Central memory CD8-positive, alpha-beta T cell (primary cell): ENCODE data around the gene HSPB6.

Source experiments
- ATAC-seq: fragments of 150-1000 bp; cut with Tn5 transposase; replicated peaks from 2 replicates; pipeline ENCODE4 v1.10.0; 2022; ENCODE audit warnings: mild to moderate bottlenecking, moderate FRiP score, moderate number of reproducible peaks; ENCODE audit not compliant: poor library complexity, severe bottlenecking; ENCODE audit errors: extremely low read depth
- DNase-seq, 2 donors: peaks; one replicate each; pipeline ENCODE4 v3.0.0; 2021; ENCODE audit warnings: low spot score in 2 of 2
- H3K27ac Mint-ChIP-seq: one replicate; pipeline ENCODE4 v1.8.0; 2022; ENCODE audit warnings: low read depth, mild to moderate bottlenecking, moderate library complexity, mixed read lengths
- H3K27me3 Mint-ChIP-seq: one replicate; pipeline ENCODE4 v1.8.0; 2022; ENCODE audit warnings: mixed read lengths
- H3K36me3 Mint-ChIP-seq: one replicate; pipeline ENCODE4 v1.8.0; 2022; ENCODE audit warnings: mild to moderate bottlenecking, moderate library complexity, mixed read lengths; ENCODE audit not compliant: insufficient read depth
- H3K4me1 Mint-ChIP-seq: one replicate; pipeline ENCODE4 v1.8.0; 2022; ENCODE audit warnings: mixed read lengths
- H3K4me3 Mint-ChIP-seq: one replicate; pipeline ENCODE4 v1.8.0; 2022; ENCODE audit warnings: mild to moderate bottlenecking, moderate library complexity, mixed read lengths
- H3K9me3 Mint-ChIP-seq: one replicate; pipeline ENCODE4 v1.8.0; 2022; ENCODE audit warnings: mixed read lengths

The HSPB6 gene

DNA sequence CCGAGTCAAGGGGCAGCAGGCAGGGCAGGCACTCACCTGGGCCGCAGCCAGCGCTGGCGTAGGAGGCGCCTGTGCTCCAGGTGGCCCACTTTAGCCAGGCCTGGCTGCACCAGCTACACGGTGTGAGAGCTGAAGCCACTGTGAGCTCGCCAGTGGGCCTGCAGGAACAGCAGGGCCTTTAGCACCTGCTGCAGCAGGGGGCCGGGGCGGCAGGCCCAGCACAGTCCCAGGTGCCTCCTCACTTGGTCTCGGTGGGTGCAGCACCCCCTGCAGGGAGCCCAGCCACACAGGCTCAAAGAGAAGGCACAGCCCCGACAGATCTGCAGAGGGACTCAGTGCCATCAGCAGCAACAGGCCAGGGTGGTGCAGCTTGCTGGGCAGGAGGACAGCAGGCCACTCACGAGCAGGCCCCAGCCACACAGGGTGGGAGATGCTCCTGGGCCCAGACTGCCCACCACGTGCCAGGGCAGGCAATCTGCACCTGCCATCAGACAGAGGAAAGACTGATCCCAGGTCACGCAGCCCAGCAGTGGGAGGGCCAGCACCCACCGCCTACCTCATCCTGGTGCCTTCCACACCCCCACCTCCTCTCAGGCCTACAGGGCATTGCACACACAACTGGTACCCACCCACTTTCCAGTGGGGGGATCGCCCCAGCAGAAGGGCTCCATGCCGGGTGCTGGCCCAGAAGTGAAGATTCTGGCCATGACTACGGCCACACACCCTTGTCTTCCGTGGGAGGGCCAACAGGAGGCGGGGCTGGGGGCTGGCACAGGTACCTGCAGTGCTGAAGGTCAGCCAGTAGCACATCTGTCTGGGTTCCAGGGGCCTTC is 34.4 kb upstream of the HSPB6 start:
- Mint-ChIP-seq H3K4me3 (no peak overlapping the region), H3K27ac (no peak overlapping the region), H3K36me3 (peaks cover 2% of the 10 kb centered on the region), H3K27me3 (peaks cover 28% of the 10 kb centered on the region), H3K9me3 (no peaks in the 10 kb centered on the region), H3K4me1 (no peaks in the 10 kb centered on the region)
- no peak for DNase-seq
- no peak for ATAC-seq

DNA sequence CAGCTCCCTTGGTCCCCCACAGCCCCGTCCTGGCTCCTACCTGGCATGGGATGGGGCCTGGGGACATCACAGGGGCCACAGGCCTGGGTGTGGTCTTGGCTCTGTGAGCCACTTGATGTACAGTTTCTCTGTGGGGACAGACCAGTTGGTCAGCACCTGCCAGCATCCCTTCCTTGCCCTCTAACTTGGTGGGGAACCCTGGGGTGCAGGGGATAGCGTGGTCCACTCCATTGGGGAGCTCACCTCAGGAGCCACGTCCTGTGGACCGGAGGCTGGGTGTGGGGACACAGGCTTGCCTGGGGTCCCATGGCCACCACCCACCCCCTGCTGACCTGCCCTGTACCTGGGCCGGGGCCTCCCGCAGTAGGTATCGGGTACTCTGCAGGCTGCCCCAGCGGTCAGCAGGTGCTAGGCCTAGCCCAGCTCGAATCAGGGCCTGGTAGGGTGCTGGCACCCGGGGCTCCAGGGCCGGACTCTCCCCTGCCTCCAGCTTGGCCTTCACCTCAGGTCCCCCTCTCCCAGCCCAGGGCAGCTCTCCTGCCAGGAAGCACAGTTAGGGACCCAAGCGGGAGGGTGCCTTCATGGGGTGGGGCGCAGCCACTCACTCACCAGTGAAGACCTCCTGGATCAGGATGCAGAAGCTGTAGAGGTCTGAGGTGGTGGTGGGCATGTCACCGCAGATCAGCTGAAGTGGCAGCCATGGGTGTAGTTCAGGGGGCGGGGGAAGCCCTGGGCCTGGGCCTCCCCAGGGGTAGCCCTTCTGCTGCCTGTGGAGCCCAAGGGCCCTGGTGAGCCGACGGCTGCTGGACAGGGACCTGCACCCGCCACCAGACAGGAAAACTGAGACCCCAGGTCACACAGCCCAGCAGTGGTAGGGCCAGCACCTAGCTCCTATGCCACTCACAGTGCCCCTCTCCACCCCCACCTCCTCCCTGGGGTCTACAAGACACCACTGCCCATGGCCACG is 33.4 kb upstream of the HSPB6 start:
- H3K4me3 Mint-ChIP-seq: no peak overlapping the region
- H3K4me1 Mint-ChIP-seq: no peaks in the 10 kb centered on the region
- H3K27ac Mint-ChIP-seq: no peak overlapping the region
- H3K9me3 Mint-ChIP-seq: no peaks in the 10 kb centered on the region
- peaks cover 2% of the 10 kb centered on the region for H3K36me3 Mint-ChIP-seq
- ATAC-seq (no peak), DNase-seq (no peak)
- H3K27me3 Mint-ChIP-seq: peaks cover 22% of the 10 kb centered on the region

DNA sequence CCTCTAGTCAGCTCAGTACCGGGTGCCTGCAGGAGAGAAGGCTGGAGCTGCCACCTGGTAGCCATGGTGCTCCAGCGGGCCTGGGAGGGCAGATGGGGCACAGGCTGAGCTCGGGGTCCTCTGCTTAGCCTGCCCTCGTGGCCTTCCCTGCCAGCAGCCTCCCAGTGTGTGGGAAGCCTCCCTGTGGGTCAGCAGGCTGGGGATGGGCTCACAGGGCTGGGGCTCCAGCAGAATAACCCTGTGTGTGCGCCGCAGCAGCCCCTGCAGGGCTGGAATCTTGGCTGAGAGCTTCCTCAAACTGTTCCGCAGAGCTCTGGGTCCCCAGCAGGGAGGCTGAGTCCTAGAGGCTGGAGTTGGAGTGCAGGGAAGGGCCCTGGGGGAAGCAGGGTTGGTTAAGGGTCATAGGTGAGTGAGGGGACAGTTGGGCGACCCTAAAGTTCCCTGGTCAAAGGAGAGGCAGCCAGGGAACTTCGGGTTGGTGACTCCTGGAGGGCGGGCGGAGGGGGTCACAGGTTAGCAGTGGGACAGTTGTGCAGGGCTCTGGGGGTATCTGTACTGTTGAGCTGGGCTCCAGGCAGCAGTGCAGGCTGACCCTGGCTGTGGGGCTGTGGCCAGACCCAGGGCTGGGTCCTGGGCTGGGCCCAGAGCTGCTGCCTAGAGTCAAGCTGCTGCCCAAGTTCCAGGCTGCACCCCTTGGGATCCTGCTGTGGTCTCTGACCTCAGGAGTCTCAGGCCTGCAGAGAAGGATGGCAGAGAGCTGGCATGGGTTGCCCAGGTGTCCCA is 32.6 kb upstream of the HSPB6 start:
- H3K4me3 Mint-ChIP-seq: no peak overlapping the region
- peaks cover 2% of the 10 kb centered on the region for H3K36me3 Mint-ChIP-seq
- H3K9me3 Mint-ChIP-seq: no peaks in the 10 kb centered on the region
- H3K27ac Mint-ChIP-seq: no peak overlapping the region
- H3K4me1 Mint-ChIP-seq: no peaks in the 10 kb centered on the region
- H3K27me3 Mint-ChIP-seq: peaks cover 22% of the 10 kb centered on the region
- ATAC-seq: no peak
- DNase-seq: no peak

- Mint-ChIP-seq H3K27ac (no peak overlapping the region), H3K36me3 (peaks cover 3% of the 10 kb centered on the region), H3K4me1 (peaks cover 4% of the 10 kb centered on the region), H3K4me3 (no peak overlapping the region), H3K9me3 (no peaks in the 10 kb centered on the region), H3K27me3 (peaks cover 12% of the 10 kb centered on the region)
- DNase-seq: no peak
- ATAC-seq: no peak
Measured at GRCh38 chr19:35788205-35788960, 31.6 kb upstream of the HSPB6 start.

GRCh38 chr19:35787227-35787799 is 30.5 kb upstream of the HSPB6 start:
- Mint-ChIP-seq H3K27me3 (peaks cover 3% of the 10 kb centered on the region), H3K4me1 (peaks cover 8% of the 10 kb centered on the region), H3K4me3 (no peak overlapping the region), H3K9me3 (no peaks in the 10 kb centered on the region), H3K27ac (no peak overlapping the region), H3K36me3 (peaks cover 3% of the 10 kb centered on the region)
- DNase-seq (no peak), ATAC-seq (no peak)

GRCh38 chr19:35786299-35787160 is 29.7 kb upstream of the HSPB6 start:
- Mint-ChIP-seq H3K4me3 (no peak overlapping the region), H3K36me3 (peaks cover 3% of the 10 kb centered on the region), H3K4me1 (peaks cover 8% of the 10 kb centered on the region), H3K27ac (no peak overlapping the region), H3K9me3 (no peaks in the 10 kb centered on the region), H3K27me3 (no peaks in the 10 kb centered on the region)
- ATAC-seq: no peak
- DNase-seq: no peak

GRCh38 chr19:35785339-35785627 is 28.5 kb upstream of the HSPB6 start:
- DNase-seq: no peak
- Mint-ChIP-seq H3K4me3 (no peak overlapping the region), H3K27me3 (no peaks in the 10 kb centered on the region), H3K27ac (no peak overlapping the region), H3K36me3 (peaks cover 3% of the 10 kb centered on the region), H3K9me3 (no peaks in the 10 kb centered on the region), H3K4me1 (peaks cover 8% of the 10 kb centered on the region)
- no peak for ATAC-seq

- peaks cover 3% of the 10 kb centered on the region for H3K36me3 Mint-ChIP-seq
- DNase-seq (no peak), ATAC-seq (no peak)
- H3K4me3 Mint-ChIP-seq: no peak overlapping the region
- H3K27me3 Mint-ChIP-seq: no peaks in the 10 kb centered on the region
- H3K4me1 Mint-ChIP-seq: peaks cover 8% of the 10 kb centered on the region
- no peaks in the 10 kb centered on the region for H3K9me3 Mint-ChIP-seq
- no peak overlapping the region for H3K27ac Mint-ChIP-seq
Measured at GRCh38 chr19:35784503-35785338, 27.9 kb upstream of the HSPB6 start.

DNA sequence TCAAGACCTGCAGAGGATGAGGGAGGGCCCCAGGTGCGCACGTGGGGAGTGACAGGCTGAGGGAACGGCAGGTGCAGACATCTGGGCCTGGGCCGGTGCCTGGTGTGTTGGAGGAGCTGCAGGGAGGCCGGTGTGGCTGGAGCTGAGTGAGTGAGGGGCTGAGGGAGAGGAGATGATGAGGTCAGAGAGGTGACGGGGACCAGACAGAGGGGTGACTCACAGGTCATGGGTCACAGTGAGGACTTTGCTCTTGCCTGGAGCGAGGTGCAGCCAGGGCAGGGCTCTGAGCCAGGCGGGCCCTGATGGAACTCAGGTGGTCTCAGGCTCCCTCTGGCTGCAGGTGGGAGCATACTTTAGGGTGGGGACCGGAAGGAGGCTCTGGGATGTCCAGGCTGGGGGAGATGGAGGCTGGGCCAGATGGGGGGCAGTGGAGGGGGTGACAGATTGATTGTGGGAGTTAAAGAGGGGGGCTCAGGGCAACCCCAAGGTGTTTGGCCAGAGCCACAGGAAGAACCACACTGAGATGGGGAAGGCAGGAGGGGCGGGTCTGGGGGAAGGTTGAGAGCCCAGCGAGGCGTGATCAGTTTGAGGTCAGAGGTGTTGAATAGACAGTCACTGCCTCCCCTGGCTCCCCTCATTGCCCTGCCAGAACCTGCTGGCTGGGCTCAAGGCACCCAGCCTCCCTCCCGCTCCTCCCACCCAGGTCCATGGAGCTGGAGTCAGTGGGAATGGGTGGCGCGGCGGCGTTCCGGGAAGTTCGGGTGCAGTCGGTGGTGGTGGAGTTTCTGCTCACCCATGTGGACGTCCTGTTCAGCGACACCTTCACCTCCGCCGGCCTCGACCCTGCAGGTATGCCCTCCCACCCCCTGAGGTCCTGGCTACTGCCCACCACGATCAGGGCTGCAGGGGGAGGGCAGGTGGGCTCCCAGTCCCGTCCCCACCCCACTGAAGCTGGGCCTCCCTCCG is 26.9 kb upstream of the HSPB6 start:
- H3K4me1 Mint-ChIP-seq: peaks cover 8% of the 10 kb centered on the region
- no peak for DNase-seq
- H3K36me3 Mint-ChIP-seq: peaks cover 5% of the 10 kb centered on the region
- no peak overlapping the region for H3K27ac Mint-ChIP-seq
- no peaks in the 10 kb centered on the region for H3K9me3 Mint-ChIP-seq
- no peak overlapping the region for H3K4me3 Mint-ChIP-seq
- no peak for ATAC-seq
- no peaks in the 10 kb centered on the region for H3K27me3 Mint-ChIP-seq

DNA sequence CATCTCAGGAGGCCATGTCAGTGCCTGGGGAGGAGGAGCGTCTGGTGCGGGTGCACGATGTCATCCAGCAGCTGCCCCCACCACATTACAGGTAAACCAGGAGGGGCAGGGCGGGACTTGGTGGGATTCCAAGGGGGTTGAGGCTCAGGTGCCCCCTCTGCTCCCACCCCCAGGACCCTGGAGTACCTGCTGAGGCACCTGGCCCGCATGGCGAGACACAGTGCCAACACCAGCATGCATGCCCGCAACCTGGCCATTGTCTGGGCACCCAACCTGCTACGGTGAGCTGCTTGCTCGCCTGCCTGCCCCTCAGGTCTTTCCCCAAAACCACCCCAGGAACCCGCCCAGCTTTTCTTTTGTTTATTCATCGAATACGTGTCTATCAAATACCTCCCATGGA is 25.8 kb upstream of the HSPB6 start:
- Mint-ChIP-seq H3K36me3 (peaks cover 5% of the 10 kb centered on the region), H3K9me3 (no peaks in the 10 kb centered on the region), H3K27ac (no peak overlapping the region), H3K4me3 (no peak overlapping the region), H3K4me1 (peaks cover 8% of the 10 kb centered on the region), H3K27me3 (no peaks in the 10 kb centered on the region)
- ATAC-seq (no peak), DNase-seq (no peak)
